Gastrocnemius medialis (tissue), 4 donors: ENCODE measurements around the gene PNPLA6.

ENCODE experiments used
- CTCF ChIP-seq, 5 experiments: fragments of 450-650 bp in 3 of 5; fragments of 200-600 bp in 2 of 5; sonication (generic) in 2 of 5; IDR thresholded peaks in 4 of 5; conservative IDR thresholded peaks in 1 of 5; 1 replicate in 4 of 5; 2 replicates in 1 of 5; pipeline ENCODE4 v1.5.1; 2016 to 2019; ENCODE audit warnings: antibody characterized with exemption in 5 of 5, mild to moderate bottlenecking in 3 of 5, moderate library complexity in 3 of 5
- POLR2A ChIP-seq, 2 donors: fragments of 450-650 bp; IDR thresholded peaks; one replicate each; pipeline ENCODE4 v1.6.1; 2017; ENCODE audit warnings: antibody characterized with exemption in 2 of 2, mild to moderate bottlenecking in 2 of 2, moderate library complexity in 2 of 2

DNA sequence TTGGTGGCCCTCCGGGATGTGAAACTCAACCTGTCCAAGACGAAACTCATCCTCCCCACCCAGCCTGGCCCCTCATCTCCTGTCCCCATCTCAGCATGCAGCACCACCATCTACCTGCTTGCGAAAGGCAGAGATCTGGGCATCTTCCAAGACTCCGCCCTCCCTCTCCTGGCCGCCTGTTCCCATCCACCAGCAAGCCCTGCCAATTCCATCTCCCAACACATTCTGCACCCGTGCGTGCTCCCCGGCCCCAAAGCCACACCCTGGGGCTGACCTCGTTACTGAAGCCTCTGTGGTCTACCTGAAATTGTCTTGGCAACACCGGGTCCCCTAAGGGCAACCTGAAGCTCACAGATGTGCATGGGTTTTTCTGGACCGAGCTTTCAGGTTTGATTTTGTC, 46.9 kb downstream of the PNPLA6 start:
- TF ChIP-seq CTCF (IDR thresholded peaks at IDR 0.05 in 4 of 5, conservative IDR thresholded peaks at IDR 0.05 in 1 of 5) = no peak
- TF ChIP-seq POLR2A (IDR thresholded peaks at IDR 0.05) = no peak
